Measurements from ENCODE around the gene HS3ST5.

- TF ChIP-seq CTCF (IDR thresholded peaks at IDR 0.05 in 8 of 11, conservative IDR thresholded peaks at IDR 0.05 in 3 of 11), result no peak
- TF ChIP-seq POLR2A (IDR thresholded peaks at IDR 0.05), result no peak
Measured at GRCh38 chr6:114301596-114302219, 41.1 kb downstream of the HS3ST5 start.
